Vagina (tissue), 2 donors: ENCODE data around the gene WFDC2. TPM values are rescaled to one million over a fixed set of nuclear protein-coding genes. Genes with fewer than 3 reads are reported as not detected.
A peak's percentile ranks its signal among the peaks of the same experiment; 100 is the strongest.

Source experiments
- DNase-seq, 2 donors: peaks; one replicate each; pipeline ENCODE4 v3.0.0-alpha.2; 2017; ENCODE audit errors: extremely low spot score in 2 of 2
- H3K27ac ChIP-seq: fragments of 200-600 bp; sonication (generic); one replicate; pipeline ENCODE4 v1.5.1; 2019
- H3K27me3 ChIP-seq: fragments of 200-600 bp; sonication (generic); one replicate; pipeline ENCODE4 v1.5.1; 2019
- H3K36me3 ChIP-seq, 2 donors: fragments of 200-600 bp; sonication (generic); one replicate each; pipeline ENCODE4 v1.5.1; 2017 to 2019
- H3K4me1 ChIP-seq: fragments of 200-600 bp; sonication (generic); one replicate; pipeline ENCODE4 v1.5.1; 2019
- H3K4me3 ChIP-seq, 2 donors: fragments of 200-600 bp; sonication (generic); 1 replicate in 1 of 2; 2 replicates in 1 of 2; pipeline ENCODE4 v1.5.1; 2016 to 2019
- H3K9me3 ChIP-seq: fragments of 200-600 bp; sonication (generic); one replicate; pipeline ENCODE4 v1.5.1; 2019
- POLR2A ChIP-seq, 2 donors: fragments of 450-650 bp; IDR thresholded peaks; one replicate each; pipeline ENCODE4 v1.6.1; 2017; ENCODE audit warnings: antibody characterized with exemption in 2 of 2, mild to moderate bottlenecking in 2 of 2, moderate library complexity in 2 of 2
- POLR2AphosphoS5 ChIP-seq, 2 donors: sonication (generic); formaldehyde crosslinking; IDR thresholded peaks; one replicate each; pipeline ENCODE4 v1.9.0; 2017; ENCODE audit warnings: antibody characterized with exemption in 2 of 2, mild to moderate bottlenecking in 2 of 2, low read depth in 1 of 2; ENCODE audit not compliant: insufficient read depth in 1 of 2
- intact Hi-C: fragments of 100-400 bp; cut with DNase I; formaldehyde crosslinking; loops from one replicate; pipeline ENCODE4 v1.15.1; 2023
- total RNA-seq: library from RNA; depleted of rRNA; stranded (reverse); fragments of >200 nt; gene quantifications from one replicate; pipeline ENCODE4 v1.2.3, GENCODE V29; 2016
- TF ChIP-seq, protein P1 (sequence below), 3 experiments: fragments of 450-650 bp in 2 of 3; fragments of 200-600 bp in 1 of 3; sonication (generic) in 1 of 3; IDR thresholded peaks; one replicate each; pipeline ENCODE4 v1.5.1; 2017 to 2019; ENCODE audit warnings: antibody characterized with exemption in 3 of 3, mild to moderate bottlenecking in 2 of 3, moderate library complexity in 2 of 3

The WFDC2 gene
- total RNA-seq, 1 donor from 2014 or later = 2.2 TPM

DNA sequence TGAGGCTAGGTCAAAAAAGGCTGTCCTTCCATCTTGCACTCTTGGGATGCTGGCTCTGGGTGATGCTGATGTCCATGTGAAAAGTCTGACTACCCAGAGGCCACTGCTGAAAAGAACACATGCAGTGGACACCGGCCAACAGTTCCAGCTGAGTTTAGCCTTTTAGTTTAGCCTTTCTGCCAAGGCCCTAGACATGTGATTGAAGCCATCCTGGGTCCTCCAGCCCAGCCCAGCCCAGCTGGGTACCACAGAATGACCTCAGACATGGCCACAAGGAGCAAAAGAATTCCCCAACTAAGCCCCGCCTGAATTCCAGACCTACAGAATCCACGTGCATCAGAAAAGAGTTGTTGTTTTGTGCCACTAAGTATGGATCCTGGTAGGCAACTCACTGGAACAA lies 36.2 kb upstream of the WFDC2 start:
- H3K27ac ChIP-seq = no peak overlapping the region
- DNase-seq = no peak
- TF ChIP-seq POLR2AphosphoS5 (IDR thresholded peaks at IDR 0.05; ENCODE audit: insufficient read depth in 1 of 2, low read depth in 1 of 2) (no peak), POLR2A (IDR thresholded peaks at IDR 0.05) (no peak)
- TF ChIP-seq, protein P1, sequence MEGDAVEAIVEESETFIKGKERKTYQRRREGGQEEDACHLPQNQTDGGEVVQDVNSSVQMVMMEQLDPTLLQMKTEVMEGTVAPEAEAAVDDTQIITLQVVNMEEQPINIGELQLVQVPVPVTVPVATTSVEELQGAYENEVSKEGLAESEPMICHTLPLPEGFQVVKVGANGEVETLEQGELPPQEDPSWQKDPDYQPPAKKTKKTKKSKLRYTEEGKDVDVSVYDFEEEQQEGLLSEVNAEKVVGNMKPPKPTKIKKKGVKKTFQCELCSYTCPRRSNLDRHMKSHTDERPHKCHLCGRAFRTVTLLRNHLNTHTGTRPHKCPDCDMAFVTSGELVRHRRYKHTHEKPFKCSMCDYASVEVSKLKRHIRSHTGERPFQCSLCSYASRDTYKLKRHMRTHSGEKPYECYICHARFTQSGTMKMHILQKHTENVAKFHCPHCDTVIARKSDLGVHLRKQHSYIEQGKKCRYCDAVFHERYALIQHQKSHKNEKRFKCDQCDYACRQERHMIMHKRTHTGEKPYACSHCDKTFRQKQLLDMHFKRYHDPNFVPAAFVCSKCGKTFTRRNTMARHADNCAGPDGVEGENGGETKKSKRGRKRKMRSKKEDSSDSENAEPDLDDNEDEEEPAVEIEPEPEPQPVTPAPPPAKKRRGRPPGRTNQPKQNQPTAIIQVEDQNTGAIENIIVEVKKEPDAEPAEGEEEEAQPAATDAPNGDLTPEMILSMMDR (IDR thresholded peaks at IDR 0.05) = peak in 1 of 3 experiments; percentile 33
- no peaks in the 10 kb centered on the region for H3K9me3 ChIP-seq
- intact Hi-C loops = loop anchor here (5.0 kb wide), 1 partner anchor 61 kb away; no protein-coding TSS in a partner anchor
- no peaks in the 10 kb centered on the region for H3K36me3 ChIP-seq
- no peaks in the 10 kb centered on the region for H3K27me3 ChIP-seq
- H3K4me1 ChIP-seq = peaks cover 8% of the 10 kb centered on the region
- H3K4me3 ChIP-seq = no peak overlapping the region

DNA sequence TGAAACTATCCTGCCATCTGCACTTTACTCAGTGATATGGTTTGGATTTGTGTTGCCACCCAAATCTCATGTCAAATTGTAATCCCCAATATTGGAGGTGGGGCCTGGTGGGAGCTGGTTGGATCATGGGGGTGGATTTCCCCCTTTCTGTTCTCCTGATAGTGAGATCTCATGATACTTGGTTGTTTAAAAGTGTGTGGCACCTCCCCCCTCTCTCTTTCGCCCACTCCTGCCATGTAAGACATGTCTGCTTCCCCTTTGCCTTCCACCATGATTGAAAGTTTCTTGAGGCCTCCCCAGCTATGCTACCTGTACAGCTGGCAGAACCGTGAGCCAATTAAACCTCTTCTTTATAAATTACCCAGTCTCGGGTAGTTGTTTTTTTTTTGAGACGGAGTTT lies 35.6 kb upstream of the WFDC2 start:
- Histone ChIP-seq H3K9me3 (no peaks in the 10 kb centered on the region), H3K4me3 (no peak overlapping the region), H3K27ac (no peak overlapping the region), H3K27me3 (no peaks in the 10 kb centered on the region), H3K4me1 (peaks cover 8% of the 10 kb centered on the region), H3K36me3 (no peaks in the 10 kb centered on the region)
- no peak for TF ChIP-seq POLR2AphosphoS5 (IDR thresholded peaks at IDR 0.05; ENCODE audit: insufficient read depth in 1 of 2, low read depth in 1 of 2)
- no peak for TF ChIP-seq POLR2A (IDR thresholded peaks at IDR 0.05)
- TF ChIP-seq, protein P1 (IDR thresholded peaks at IDR 0.05) = no peak
- DNase-seq = no peak
- intact Hi-C loops = loop anchor here (5.0 kb wide), 1 partner anchor 62 kb away; no protein-coding TSS in a partner anchor

DNA sequence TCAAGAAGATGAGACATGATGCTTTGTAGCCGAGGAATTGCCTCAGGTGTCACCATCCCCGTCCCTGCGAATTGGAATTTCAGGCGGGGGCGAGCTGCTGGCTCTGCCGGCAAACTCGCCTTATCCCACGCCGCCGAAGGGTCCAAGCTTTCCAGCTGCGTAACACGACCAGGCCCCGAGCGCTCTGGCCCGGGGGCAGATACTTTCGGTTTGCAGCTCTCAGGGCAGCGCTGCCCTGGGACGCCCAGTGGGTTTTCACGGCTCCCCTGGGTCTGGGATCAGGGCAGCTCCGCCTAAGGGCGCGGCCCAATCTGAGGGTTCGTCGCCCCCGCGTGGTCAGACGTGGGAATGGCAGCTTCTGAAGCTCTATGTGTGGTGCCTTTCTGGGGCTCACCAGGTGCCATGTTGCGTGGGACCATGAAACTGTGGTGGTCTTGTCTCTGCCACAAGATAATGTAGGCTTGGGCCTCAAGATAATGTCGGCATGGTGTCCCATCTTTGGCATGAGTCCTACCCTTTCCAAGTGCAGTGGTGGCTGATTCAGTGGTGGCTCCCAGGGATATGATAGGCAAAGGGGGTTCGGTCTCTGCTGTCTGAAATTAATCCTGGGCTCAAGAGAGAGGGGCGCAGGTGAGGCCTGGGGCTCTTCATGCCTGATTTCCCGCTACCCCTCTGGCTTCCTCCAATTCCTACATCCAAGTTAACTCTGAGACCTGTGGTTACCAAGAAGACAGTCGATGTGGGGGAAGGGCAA lies 32.6 kb upstream of the WFDC2 start:
- peak overlapping the region; percentile 51 to 54 for H3K4me3 ChIP-seq
- H3K9me3 ChIP-seq = no peaks in the 10 kb centered on the region
- H3K27me3 ChIP-seq = no peaks in the 10 kb centered on the region
- no peak for TF ChIP-seq POLR2A (IDR thresholded peaks at IDR 0.05)
- peak; percentile 65 to 83 for TF ChIP-seq POLR2AphosphoS5 (IDR thresholded peaks at IDR 0.05; ENCODE audit: insufficient read depth in 1 of 2, low read depth in 1 of 2)
- TF ChIP-seq, protein P1 (IDR thresholded peaks at IDR 0.05) = peak; percentile 79 to 98 (median 94)
- DNase-seq = no peak
- intact Hi-C loops = loop anchor here (2.0 to 5.0 kb wide), 2 partner anchors 118 to 1985 kb away; no protein-coding TSS in a partner anchor
- no peaks in the 10 kb centered on the region for H3K36me3 ChIP-seq
- peak overlapping the region; percentile 78 for H3K27ac ChIP-seq
- peaks cover 8% of the 10 kb centered on the region for H3K4me1 ChIP-seq

DNA sequence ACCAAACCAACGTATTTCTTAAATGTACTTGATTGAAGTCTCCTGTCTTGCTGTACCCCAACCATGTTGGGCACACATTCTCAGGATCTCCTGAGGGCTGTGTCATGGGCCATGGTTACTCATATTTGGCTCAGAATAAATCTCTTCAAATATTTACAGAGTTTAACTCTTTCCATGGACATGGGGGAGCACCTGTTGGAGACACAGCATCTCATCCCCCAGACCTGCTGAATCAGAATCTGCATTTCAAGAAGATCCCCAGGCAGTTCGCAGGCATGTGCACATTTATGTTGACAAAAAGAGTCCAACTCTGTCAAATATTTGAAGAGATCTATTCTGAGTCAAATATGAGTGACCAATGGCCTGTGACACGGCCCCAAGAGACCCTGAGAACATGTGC lies 29.1 kb upstream of the WFDC2 start:
- intact Hi-C loops = no loop called here
- TF ChIP-seq POLR2A (IDR thresholded peaks at IDR 0.05) (no peak), POLR2AphosphoS5 (IDR thresholded peaks at IDR 0.05; ENCODE audit: insufficient read depth in 1 of 2, low read depth in 1 of 2) (no peak)
- TF ChIP-seq, protein P1 (IDR thresholded peaks at IDR 0.05) = no peak
- Histone ChIP-seq H3K4me3 (no peak overlapping the region), H3K4me1 (peaks cover 15% of the 10 kb centered on the region), H3K9me3 (no peaks in the 10 kb centered on the region), H3K36me3 (no peaks in the 10 kb centered on the region), H3K27ac (no peak overlapping the region), H3K27me3 (no peaks in the 10 kb centered on the region)
- DNase-seq = no peak
